ENCODE data around the gene DCTPP1. TPM values are rescaled to one million over a fixed set of nuclear protein-coding genes. Genes with fewer than 3 reads are reported as not detected.

DCTPP1 gene
- total and polyA plus RNA-seq, 2 of the 13 experiments (the other 11 are each of a cell fraction or from before 2014, with no cell fraction given): 54.8 to 74.4 TPM

GRCh38 chr16:30395155-30395991, 34.5 kb downstream of the DCTPP1 start, which contains the start of gene ZNF48 (continued):
- TF ChIP-seq SALL2 (CRISPR knock-in tag; IDR thresholded peaks at IDR 0.05) (peak; percentile 92), JDP2 (CRISPR knock-in tag; IDR thresholded peaks at IDR 0.05; ENCODE audit: borderline replicate concordance) (peak; percentile 31; the same call in 1 of the 2 replicates), SOX13 (IDR thresholded peaks at IDR 0.05) (no peak), SOX13 (CRISPR knock-in tag; conservative IDR thresholded peaks at IDR 0.05 in 1 of 2, IDR thresholded peaks at IDR 0.05 in 1 of 2) (peak in 1 of 2 experiments; percentile 42; a peak in 1 of 4 replicates), TAF15 (IDR thresholded peaks at IDR 0.05; ENCODE audit: low read depth, low read length, poor library complexity, severe bottlenecking) (peak; percentile 9), MXD4 (CRISPR knock-in tag; IDR thresholded peaks at IDR 0.05) (peak; percentile 76; the same call in 1 of the 2 replicates), ZNF460 (CRISPR knock-in tag; IDR thresholded peaks at IDR 0.05; ENCODE audit: borderline replicate concordance) (no peak), REL (CRISPR knock-in tag; conservative IDR thresholded peaks at IDR 0.05) (no peak), HOXA9 (CRISPR knock-in tag; IDR thresholded peaks at IDR 0.05; ENCODE audit: borderline replicate concordance) (peak; percentile 90), ZSCAN29 (CRISPR knock-in tag; conservative IDR thresholded peaks at IDR 0.05) (0 out of 2 replicates have a peak, but pooled peaks have one; percentile 52), HOXD1 (CRISPR knock-in tag; IDR thresholded peaks at IDR 0.05) (peak; percentile 81; the same call in 1 of the 2 replicates), ZNF567 (CRISPR knock-in tag; IDR thresholded peaks at IDR 0.05; ENCODE audit: borderline replicate concordance) (peak; percentile 80), ZNF574 (CRISPR knock-in tag; IDR thresholded peaks at IDR 0.05) (peak; percentile 99), GMEB2 (CRISPR knock-in tag; IDR thresholded peaks at IDR 0.05; ENCODE audit: low read depth) (peak; percentile 57; the same call in 1 of the 2 replicates), ZNF879 (CRISPR knock-in tag; IDR thresholded peaks at IDR 0.05) (no peak), ZNF510 (CRISPR knock-in tag; IDR thresholded peaks at IDR 0.05; ENCODE audit: low read depth) (no peak), ZNF142 (CRISPR knock-in tag; IDR thresholded peaks at IDR 0.05) (peak; percentile 41; the same call in 1 of the 2 replicates), SMAD9 (CRISPR knock-in tag; IDR thresholded peaks at IDR 0.05) (0 out of 2 replicates have a peak, but pooled peaks have one; percentile 53)

All from HepG2 (cell line).